GM19240 (cell line): Measurements from ENCODE around the gene DCP1A.
"Not testable (repeated sequence)": the region's sequence is repeated elsewhere in the genome, so short reads cannot be mapped to it uniquely, and the experiment has no call there.

Experiments used
- DNase-seq: peaks from one replicate; pipeline ENCODE4 v3.0.0; 2011; ENCODE audit warnings: low spot score; ENCODE audit not compliant: insufficient read length

The DCP1A gene

DNA sequence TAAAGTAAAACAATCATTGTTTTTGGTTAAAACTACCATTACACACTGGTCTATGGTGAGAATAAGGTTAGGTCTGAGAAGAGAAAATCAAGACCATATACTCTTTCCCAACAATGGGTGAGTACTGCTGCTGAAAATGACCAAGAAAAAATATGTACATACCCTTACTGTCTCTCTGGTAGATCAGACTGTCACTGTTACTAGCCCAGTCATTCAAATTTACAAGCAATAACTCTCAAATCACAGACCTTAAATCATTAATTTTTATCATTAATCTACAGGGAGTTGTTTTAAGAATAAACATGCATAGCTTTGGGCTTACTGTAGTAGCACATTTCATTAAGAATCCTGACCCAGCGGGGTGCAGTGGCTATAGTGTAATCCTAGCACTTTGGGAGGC, 17.4 kb downstream of the DCP1A start:
- DNase-seq: no peak

GRCh38 chr3:53328746-53329145, 18.6 kb downstream of the DCP1A start:
- DNase-seq: no peak

GRCh38 chr3:53327986-53328385, 19.4 kb downstream of the DCP1A start:
- not testable (repeated sequence) for DNase-seq

DNA sequence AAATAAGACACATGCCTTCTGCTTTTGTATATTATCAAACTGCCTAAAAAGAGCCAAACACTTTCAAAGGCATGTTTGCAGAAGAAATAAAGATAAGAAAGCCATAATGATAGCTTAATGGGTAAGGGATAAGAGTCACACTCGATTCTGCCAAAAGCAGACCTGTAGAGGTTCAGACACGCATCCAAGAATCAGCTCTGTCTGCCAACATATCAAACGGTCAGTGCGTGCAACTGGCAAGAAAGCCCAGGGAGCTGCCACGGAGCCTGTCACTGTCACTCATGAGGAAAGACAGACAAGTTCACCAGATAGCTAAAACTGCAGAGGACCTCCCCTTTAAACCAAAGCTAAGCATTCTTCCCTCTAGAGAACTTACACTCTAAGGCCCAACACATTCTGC, 23.2 kb downstream of the DCP1A start:
- DNase-seq: no peak

DNA sequence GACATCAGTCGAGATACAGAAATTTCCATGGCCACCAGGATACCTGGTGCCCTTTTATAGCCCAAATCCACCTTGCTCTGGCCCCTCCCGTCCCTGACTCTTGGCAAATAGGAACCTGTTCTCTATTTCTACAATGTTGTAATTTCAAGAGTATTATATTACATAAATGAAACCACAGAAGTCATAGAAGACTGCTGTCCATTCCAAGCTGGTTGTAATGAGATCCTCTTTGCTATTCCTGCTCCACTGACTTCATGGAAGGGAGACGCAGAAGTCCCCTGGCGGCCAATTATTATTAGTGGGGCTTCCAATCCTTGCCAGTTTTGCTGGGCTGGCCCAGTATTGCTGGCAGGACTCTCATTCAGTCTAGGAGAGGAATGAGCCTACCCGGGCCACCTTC, 26.6 kb downstream of the DCP1A start:
- no peak for DNase-seq

GRCh38 chr3:53318522-53318921, 28.8 kb downstream of the DCP1A start:
- no peak for DNase-seq

- no peak for DNase-seq
These were observed 34.5 kb downstream of the DCP1A start for GRCh38 chr3:53312832-53313231.

GRCh38 chr3:53311882-53312281, 35.5 kb downstream of the DCP1A start:
- DNase-seq: no peak

DNA sequence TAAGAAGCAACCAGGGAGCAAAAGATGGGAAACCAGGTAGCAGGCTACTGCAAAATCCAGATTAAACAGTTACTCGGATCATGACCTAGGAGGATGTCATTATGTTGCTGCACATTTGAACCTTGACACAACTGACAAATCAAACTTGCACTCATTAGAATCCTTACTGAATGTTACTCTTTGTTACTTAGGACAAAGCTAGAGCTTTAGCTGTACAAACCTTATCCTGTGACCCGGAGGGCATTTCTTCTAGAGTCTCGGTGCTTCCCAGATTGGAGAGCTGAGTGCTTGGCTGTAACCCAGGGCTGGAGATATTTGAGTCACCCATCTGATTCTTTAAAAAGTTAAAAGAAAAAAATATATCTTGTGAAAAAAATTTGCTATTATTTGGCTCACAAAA, 43.4 kb downstream of the DCP1A start:
- DNase-seq: no peak

GRCh38 chr3:53303549-53303948, 43.8 kb downstream of the DCP1A start:
- no peak for DNase-seq

DNA sequence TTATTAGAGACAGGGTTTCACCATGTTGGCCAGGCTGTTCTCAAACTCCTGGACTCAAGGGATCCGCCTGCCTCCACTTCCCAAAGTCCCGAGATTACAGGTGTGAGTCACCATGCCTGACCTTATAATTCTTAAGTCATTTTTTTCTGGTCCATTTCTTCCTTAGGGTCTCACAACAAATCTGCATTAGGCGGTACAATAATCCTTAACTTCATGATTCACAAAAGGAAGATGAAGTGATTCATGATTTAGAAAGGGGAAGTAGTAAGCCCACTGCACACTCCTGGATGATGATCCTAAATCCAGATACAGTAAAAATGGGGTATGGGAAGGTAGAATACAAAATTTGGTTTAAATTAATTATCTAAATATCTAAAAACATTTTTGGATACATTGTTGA, 46.5 kb downstream of the DCP1A start:
- DNase-seq: no peak

DNA sequence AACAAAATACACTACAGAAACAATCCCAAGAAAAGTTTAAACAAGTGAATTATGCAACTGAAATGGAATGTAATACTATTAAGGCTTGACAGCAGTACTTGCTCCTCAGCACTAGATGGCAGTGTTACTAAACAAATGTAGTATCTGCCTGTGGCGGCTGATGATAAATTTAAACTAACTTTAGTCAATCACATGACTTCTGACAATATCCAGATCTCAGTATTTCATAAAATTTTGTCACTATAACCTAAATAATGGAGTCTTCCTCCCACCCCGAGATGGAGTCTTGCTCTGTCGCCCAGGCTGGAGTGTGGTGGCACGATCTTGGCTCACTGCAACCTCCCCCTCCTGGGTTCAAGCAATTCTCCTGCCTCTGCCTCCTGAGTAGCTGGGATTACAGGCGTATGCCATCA, 47.7 kb downstream of the DCP1A start:
- DNase-seq: peak; percentile 24

DNA sequence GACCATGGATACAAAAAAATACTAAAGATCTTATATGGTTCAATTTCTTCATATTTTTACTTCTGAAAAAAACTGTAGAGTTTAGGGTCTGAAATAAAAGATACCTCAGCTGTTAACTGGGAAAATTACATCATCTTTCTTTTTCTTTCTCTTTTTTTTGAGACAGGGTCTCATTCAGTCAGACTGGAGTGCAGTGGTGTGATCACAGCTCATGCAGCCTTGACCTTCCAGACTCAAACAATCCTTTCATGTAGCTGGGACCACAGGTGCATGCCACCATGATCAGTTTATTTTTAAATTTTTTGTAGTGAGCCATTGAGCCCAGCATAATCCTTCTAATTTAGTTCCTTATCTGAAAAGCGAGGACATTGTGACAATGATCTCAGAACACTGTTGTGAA, 51.9 kb downstream of the DCP1A start:
- DNase-seq: no peak

DNA sequence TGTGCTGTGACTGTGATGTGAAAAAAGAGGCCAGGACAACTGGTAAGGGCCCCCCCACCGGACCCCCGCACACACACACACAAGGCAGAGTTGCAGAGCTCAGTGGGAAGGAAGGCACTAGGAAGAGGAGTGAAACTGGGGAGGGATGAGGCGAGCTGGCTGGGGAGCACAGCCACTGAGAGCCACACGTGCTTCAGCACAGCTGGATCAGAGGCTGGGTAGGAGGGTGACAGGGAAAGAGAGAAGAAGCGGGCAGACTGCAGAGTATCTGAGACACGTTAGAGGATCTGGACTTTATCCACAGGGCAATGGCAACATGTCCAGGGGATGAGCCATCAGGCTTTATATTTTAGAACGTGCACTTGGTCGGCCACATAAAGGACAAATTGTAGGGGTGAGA, 53.5 kb downstream of the DCP1A start:
- DNase-seq: no peak

DNA sequence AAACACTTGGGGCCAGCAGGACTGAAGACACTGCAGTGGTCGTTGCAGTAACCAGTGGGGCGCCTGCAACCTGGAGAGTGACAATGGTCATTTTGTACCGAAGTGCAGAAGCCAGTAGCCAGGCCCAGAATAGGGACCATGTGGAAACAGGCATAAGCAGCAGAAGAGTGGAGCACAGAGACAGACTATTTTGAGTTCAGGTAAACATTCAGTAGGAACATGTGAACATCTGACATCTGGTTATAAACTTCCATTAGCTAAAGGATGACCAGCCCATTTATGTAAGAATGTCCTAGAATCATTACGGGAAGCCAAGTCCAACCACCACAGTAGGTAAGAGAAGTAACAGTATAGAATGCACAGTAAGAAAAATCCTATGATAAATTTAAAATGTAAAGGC, 59.1 kb downstream of the DCP1A start:
- no peak for DNase-seq

DNA sequence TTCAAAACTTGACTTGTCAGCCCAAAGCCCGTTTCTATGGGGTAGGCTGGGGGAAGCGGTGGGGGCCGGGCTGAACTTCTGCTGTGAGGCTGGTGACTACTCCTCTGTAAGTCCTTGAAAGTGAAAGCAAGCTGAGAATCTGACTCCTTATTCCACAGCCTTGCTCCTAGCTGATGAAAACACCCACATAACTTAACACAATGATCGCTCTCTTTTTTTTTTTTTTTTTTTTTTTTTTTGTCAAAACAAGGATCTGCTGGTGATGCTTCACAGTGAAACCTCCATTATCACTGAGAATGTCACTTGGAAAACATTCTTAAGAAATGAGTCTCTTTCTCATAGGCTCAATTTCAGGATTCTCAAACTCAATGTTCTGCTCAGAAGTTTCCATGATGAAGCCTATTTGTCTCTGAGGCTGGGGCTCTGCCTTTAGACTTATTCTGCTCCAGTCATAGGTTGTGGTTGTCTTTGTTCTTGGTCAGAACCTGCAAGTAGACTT, 60.2 kb downstream of the DCP1A start:
- no peak for DNase-seq

DNA sequence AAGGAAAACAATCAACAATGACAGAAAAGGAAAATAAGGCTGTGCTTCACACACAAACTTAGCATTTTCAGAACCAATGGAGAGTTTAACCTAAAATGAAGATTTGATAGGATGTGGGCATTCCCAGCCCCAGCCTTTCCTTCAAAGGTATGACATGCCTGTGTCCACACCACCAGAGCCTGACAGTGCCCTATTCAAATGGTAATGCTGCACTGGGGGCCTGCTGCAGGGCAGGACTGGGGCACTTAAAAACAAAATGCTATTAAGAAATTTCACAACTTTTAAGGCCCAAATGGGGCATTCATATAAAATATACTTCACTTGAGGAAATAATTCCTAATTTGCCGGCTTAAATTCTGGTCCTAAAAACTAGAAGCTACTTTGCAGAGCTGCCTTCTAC, 60.6 kb downstream of the DCP1A start:
- DNase-seq: no peak

GRCh38 chr3:53282581-53282980, 64.8 kb downstream of the DCP1A start:
- DNase-seq: no peak

- DNase-seq: no peak
These were observed 68.7 kb downstream of the DCP1A start for GRCh38 chr3:53278667-53279066.

DNA sequence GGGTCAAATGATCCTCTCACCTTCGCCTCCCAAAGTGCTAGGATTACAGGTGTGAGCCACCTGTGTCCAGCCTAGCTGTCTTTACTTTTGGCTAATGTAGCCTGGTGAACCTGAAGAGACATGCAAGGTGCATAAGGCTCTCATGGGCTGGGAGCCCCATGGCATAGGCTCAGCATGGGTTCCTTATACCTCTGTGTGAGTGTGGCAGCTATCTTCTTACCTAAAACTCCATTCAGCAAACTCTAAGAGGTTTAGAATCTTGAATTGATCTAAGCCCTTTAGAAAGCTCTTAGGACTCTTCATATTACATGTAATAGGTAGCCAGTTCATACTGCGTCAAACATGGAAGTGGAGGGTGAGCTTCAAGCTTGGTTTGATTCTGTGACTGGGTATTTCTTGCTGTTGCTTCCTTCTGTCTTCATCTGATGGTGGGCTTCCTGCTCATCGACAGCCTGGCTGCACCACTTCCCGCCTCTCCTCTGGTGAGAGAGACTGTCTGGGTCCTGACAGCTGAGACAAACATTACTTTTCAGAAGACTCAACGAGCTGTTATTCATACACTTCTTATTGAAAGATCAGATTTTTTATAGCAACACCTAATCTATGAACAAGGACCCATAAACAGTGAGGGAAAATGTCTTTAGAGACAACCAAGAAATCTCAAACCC, 72.3 kb downstream of the DCP1A start:
- no peak for DNase-seq

GRCh38 chr3:53273146-53273670, 74.1 kb downstream of the DCP1A start:
- DNase-seq: no peak

GRCh38 chr3:53269888-53270880, 77.2 kb downstream of the DCP1A start:
- no peak for DNase-seq
